Brain microvascular endothelial cell (primary cell): ENCODE measurements around the gene TRIP4.

Experiments
- DNase-seq: peaks from one replicate; pipeline ENCODE4 v3.0.0-alpha.2; 2020
- H3K27ac ChIP-seq: fragments of 250-450 bp; sonication (Bioruptor Pico); 2 replicates; pipeline ENCODE4 v1.5.1; 2020; ENCODE audit warnings: mild to moderate bottlenecking, moderate library complexity
- H3K27me3 ChIP-seq: fragments of 250-450 bp; sonication (Bioruptor Pico); replicated peaks from 2 replicates; pipeline ENCODE4 v1.5.1; 2020; ENCODE audit warnings: mild to moderate bottlenecking
- H3K36me3 ChIP-seq: fragments of 250-450 bp; sonication (Bioruptor Pico); replicated peaks from 2 replicates; pipeline ENCODE4 v1.5.1; 2020; ENCODE audit warnings: mild to moderate bottlenecking
- H3K4me3 ChIP-seq: 2 replicates; pipeline ENCODE4 v1.5.1; 2011; ENCODE audit warnings: low read depth, mild to moderate bottlenecking, control low read depth, low read length, moderate library complexity
- in situ Hi-C: cut with HindIII; loops from 2 replicates; pipeline ENCODE4 v1.10.0; 2017; ENCODE audit warnings: low sequenced_read_pairs, low pct_ligation_motif_present
- TF ChIP-seq, protein P1 (sequence below): IDR thresholded peaks from 2 replicates; pipeline ENCODE4 v1.5.1; 2011; ENCODE audit warnings: low read depth, mild to moderate bottlenecking, moderate library complexity, low read length, control low read depth, inconsistent platforms; ENCODE audit errors: missing control alignments

Gene TRIP4

DNA sequence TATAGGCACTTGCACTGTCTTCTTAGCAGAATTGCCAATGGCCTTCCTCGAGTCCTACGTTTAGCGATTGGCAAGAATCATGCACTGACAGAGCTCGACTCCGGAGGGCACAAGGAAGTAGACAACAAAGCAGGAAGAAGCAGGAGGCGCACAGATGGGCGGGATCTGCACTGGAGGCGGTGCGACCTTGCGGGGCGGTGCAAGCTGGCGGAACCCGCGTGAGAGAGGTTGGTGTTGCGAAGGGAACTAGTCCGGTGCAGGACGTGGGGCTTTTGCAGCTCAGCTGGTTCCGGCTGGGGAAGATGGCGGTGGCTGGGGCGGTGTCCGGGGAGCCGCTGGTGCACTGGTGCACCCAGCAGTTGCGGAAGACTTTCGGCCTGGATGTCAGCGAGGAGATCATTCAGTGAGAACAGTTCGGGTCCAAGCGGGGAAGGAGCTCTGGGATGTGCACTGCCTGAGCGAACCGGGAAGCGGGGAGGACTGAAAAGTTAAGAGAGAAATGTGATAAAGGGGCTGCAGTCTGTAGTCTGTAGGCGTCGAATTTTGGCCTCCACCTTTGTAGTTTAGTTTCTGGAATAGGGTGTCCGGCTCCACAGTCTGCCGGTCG, at the start of gene TRIP4:
Gene TRIP4 (plus strand): TSS at position 275 of the 607 bp plus-strand sequence. CDS start 28 bp downstream, at position 303.
- DNase-seq, result peak; percentile 97
- peak within 1 kb of the TSS; percentile 52 for H3K27ac ChIP-seq
- in situ Hi-C loops, result no loop called here
- H3K4me3 ChIP-seq, result peak within 1 kb of the TSS; percentile 96
- TF ChIP-seq, protein P1, sequence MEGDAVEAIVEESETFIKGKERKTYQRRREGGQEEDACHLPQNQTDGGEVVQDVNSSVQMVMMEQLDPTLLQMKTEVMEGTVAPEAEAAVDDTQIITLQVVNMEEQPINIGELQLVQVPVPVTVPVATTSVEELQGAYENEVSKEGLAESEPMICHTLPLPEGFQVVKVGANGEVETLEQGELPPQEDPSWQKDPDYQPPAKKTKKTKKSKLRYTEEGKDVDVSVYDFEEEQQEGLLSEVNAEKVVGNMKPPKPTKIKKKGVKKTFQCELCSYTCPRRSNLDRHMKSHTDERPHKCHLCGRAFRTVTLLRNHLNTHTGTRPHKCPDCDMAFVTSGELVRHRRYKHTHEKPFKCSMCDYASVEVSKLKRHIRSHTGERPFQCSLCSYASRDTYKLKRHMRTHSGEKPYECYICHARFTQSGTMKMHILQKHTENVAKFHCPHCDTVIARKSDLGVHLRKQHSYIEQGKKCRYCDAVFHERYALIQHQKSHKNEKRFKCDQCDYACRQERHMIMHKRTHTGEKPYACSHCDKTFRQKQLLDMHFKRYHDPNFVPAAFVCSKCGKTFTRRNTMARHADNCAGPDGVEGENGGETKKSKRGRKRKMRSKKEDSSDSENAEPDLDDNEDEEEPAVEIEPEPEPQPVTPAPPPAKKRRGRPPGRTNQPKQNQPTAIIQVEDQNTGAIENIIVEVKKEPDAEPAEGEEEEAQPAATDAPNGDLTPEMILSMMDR, result peak; percentile 22
- H3K27me3 ChIP-seq, result no peaks in the 10 kb centered on the region
- no peaks in the 10 kb centered on the region for H3K36me3 ChIP-seq

DNA sequence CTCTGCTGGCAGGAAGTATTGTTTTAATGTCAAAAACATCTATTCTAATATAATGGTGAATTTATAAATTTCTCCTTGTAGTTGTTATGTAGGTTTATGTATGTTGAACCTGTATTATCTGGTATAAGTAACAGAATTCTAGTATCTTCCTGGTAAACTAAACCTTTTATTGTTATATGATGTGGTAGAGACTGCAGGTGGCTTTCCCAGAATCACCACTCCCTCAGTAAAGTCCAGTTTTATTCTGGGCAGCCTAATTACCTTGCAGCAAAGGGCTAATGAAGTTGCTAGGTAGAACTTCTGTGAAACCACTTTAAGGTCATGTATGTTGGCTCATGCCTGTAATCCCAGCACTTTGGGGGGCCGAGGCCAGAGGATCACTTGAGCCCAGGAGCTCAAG, 47.3 kb upstream of the TRIP4 start:
- TF ChIP-seq, protein P1, result no peak

DNA sequence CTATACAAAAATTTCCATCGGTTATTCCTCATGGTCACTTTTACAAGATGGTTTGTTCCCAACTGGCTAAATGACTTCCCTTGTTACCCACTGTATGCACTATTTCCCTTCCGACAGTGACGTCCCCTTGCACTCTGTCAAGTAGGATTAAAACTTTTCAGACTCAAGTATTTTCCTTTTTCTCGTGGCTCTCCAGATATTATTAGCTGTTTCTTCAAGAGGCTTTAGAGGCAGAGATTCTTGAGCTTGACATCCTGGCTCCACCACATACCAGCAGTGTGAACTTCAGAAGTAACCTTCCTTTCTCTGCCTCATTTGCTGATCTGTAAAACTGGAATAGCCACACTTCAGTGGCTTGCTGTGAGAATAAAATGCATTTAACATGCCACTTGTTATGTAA, 45.7 kb upstream of the TRIP4 start:
- no peaks in the 10 kb centered on the region for H3K36me3 ChIP-seq
- no peak overlapping the region for H3K27ac ChIP-seq
- H3K27me3 ChIP-seq, result no peaks in the 10 kb centered on the region
- in situ Hi-C loops, result no loop called here
- TF ChIP-seq, protein P1, result no peak
- no peak overlapping the region for H3K4me3 ChIP-seq
- no peak for DNase-seq

More for the DNA sequence above, 47.3 kb upstream of the TRIP4 start:
- no peaks in the 10 kb centered on the region for H3K36me3 ChIP-seq
- no peak for DNase-seq
- no peaks in the 10 kb centered on the region for H3K27me3 ChIP-seq
- no peak overlapping the region for H3K27ac ChIP-seq
- no peak overlapping the region for H3K4me3 ChIP-seq
- in situ Hi-C loops, result no loop called here

DNA sequence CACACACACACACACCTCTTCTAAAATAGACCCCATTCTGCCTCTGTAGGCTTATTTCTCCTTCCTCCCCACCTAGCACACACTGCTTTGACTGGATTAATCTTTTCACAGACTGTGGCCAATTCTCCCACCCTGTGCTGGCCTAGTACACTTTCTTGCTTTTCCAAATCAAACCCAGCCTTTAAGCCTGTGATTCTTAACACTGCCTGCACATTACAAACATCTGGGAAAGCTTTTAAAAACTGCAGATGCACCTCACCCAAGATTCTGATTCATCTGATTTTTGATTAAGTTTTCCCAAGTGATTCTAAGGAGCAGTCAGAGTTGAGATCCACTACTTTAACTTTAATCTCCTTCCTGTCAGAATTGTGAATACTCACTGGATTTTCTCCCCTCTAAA, 44.4 kb upstream of the TRIP4 start:
- no peak overlapping the region for H3K4me3 ChIP-seq
- in situ Hi-C loops, result no loop called here
- no peak overlapping the region for H3K27ac ChIP-seq
- DNase-seq, result no peak
- TF ChIP-seq, protein P1, result no peak
- no peaks in the 10 kb centered on the region for H3K27me3 ChIP-seq
- H3K36me3 ChIP-seq, result no peaks in the 10 kb centered on the region

DNA sequence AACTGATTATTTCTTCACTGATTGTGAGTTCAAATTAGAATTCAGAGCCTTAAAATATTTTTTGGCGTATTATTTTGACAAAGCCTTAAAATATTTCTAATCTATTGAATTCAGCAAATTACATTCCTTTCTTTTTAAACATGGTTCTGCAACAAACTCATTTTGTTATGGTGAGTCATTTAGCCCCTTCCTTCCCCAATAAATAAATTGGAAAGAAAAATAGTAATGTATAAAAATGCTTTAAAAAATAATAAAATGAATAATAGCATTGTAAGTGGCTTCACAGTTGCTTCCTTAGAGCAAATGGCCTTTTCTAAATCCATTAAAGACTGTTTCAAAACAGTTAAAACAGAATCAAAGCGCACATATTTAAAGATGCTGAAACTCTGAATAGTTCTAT, 43.8 kb upstream of the TRIP4 start:
- no peak for DNase-seq
- TF ChIP-seq, protein P1, result no peak
- in situ Hi-C loops, result no loop called here
- Histone ChIP-seq H3K4me3 (no peak overlapping the region), H3K27ac (no peak overlapping the region), H3K36me3 (no peaks in the 10 kb centered on the region), H3K27me3 (no peaks in the 10 kb centered on the region)
